Effector CD4-positive, alpha-beta T cell (primary cell): ENCODE measurements around the gene SSPN.

Experiments used
- DNase-seq: peaks from one replicate; pipeline ENCODE4 v3.0.0-alpha.2; 2020

The SSPN gene

GRCh38 chr12:26268841-26269561 lies 73.6 kb downstream of the SSPN start:
- no peak for DNase-seq

GRCh38 chr12:26269562-26270284 lies 74.3 kb downstream of the SSPN start:
- no peak for DNase-seq

GRCh38 chr12:26271024-26271423 lies 75.7 kb downstream of the SSPN start:
- no peak for DNase-seq

GRCh38 chr12:26271889-26272492 lies 76.6 kb downstream of the SSPN start:
- DNase-seq = no peak

- DNase-seq = no peak
These were observed 77.5 kb downstream of the SSPN start for GRCh38 chr12:26272851-26273250.

GRCh38 chr12:26273811-26274210 lies 78.4 kb downstream of the SSPN start:
- no peak for DNase-seq

- no peak for DNase-seq
These were observed 79.3 kb downstream of the SSPN start for GRCh38 chr12:26274441-26275312.

- no peak for DNase-seq
These were observed 80.1 kb downstream of the SSPN start for GRCh38 chr12:26275313-26276131.

- DNase-seq = no peak
These were observed 81.3 kb downstream of the SSPN start for GRCh38 chr12:26276709-26277108.

- no peak for DNase-seq
These were observed 82.3 kb downstream of the SSPN start for GRCh38 chr12:26277506-26278246.

- DNase-seq = no peak
These were observed 82.9 kb downstream of the SSPN start for GRCh38 chr12:26278266-26278665.

GRCh38 chr12:26278666-26279065 lies 83.3 kb downstream of the SSPN start:
- no peak for DNase-seq

GRCh38 chr12:26279091-26279490 lies 83.7 kb downstream of the SSPN start:
- DNase-seq = no peak

- no peak for DNase-seq
These were observed 84.5 kb downstream of the SSPN start for GRCh38 chr12:26279908-26280307.

GRCh38 chr12:26280869-26281268 lies 85.5 kb downstream of the SSPN start:
- DNase-seq = no peak

- DNase-seq = no peak
These were observed 85.9 kb downstream of the SSPN start for GRCh38 chr12:26281320-26281719.

- no peak for DNase-seq
These were observed 87.1 kb downstream of the SSPN start for GRCh38 chr12:26282339-26282940.

GRCh38 chr12:26283046-26283445 lies 87.7 kb downstream of the SSPN start:
- DNase-seq = no peak

- DNase-seq = no peak
These were observed 88.2 kb downstream of the SSPN start for GRCh38 chr12:26283617-26284016.

GRCh38 chr12:26285401-26285800 lies 90.0 kb downstream of the SSPN start:
- DNase-seq = no peak

GRCh38 chr12:26286186-26286585 lies 90.8 kb downstream of the SSPN start:
- no peak for DNase-seq
